Activated CD4-positive, alpha-beta memory T cell treated with anti-CD3 and anti-CD28 coated beads, Interleukin-2, amount 10 ng/mL, durations not matched to agents 7 days and 5 days (primary cell): ENCODE measurements around the gene UBE2J1. TPM values are rescaled to one million over a fixed set of nuclear protein-coding genes. Genes with fewer than 3 reads are reported as not detected.
"Not testable (repeated sequence)": the region's sequence is repeated elsewhere in the genome, so short reads cannot be mapped to it uniquely, and the experiment has no call there.

ENCODE experiments used
- CTCF ChIA-PET: fragments of 350-600 bp; sonication (Branson Sonifier 250); formaldehyde crosslinking; loops from one replicate; lab custom pipeline; 2021; ENCODE audit warnings: antibody characterized with exemption, inconsistent platforms; lab: Charles Lee
- POLR2A ChIA-PET: fragments of 350-600 bp; sonication (Branson Sonifier 250); formaldehyde crosslinking; loops from one replicate; lab custom pipeline; 2021; ENCODE audit warnings: antibody characterized with exemption; lab: Charles Lee
- DNase-seq: peaks from one replicate; pipeline ENCODE4 v3.0.0-alpha.2; 2020
- H3K27ac Mint-ChIP-seq: one replicate; pipeline ENCODE4 v1.8.0; 2021; ENCODE audit warnings: mild to moderate bottlenecking, mixed read lengths
- H3K27me3 Mint-ChIP-seq: one replicate; pipeline ENCODE4 v1.8.0; 2021; ENCODE audit warnings: mixed read lengths
- H3K36me3 Mint-ChIP-seq: one replicate; pipeline ENCODE4 v1.8.0; 2021; ENCODE audit warnings: low read depth, mixed read lengths
- H3K4me1 Mint-ChIP-seq: one replicate; pipeline ENCODE4 v1.8.0; 2021; ENCODE audit warnings: mixed read lengths
- H3K4me3 Mint-ChIP-seq: one replicate; pipeline ENCODE4 v1.8.0; 2021; ENCODE audit warnings: mild to moderate bottlenecking, mixed read lengths
- H3K9me3 Mint-ChIP-seq: one replicate; pipeline ENCODE4 v1.8.0; 2021; ENCODE audit warnings: mixed read lengths
- total RNA-seq, 2 experiments: library from RNA; stranded (reverse); gene quantifications; one replicate each; pipeline ENCODE4 v1.2.3, GENCODE V29; 2021

UBE2J1 gene
- total RNA-seq, 2 experiments from 2014 or later = 36.9 to 37.2 TPM

GRCh38 chr6:89314692-89315091 is 37.8 kb downstream of the UBE2J1 start:
- POLR2A ChIA-PET = no interaction called here
- CTCF ChIA-PET = interaction anchor here (1.5 kb wide), 1 partner anchor 58 kb away, joined by 7 read pairs; no protein-coding TSS in a partner anchor
- Mint-ChIP-seq H3K4me3 (no peak overlapping the region), H3K27ac (no peak overlapping the region), H3K9me3 (no peaks in the 10 kb centered on the region), H3K36me3 (peaks cover 11% of the 10 kb centered on the region), H3K4me1 (no peaks in the 10 kb centered on the region), H3K27me3 (peaks cover 4% of the 10 kb centered on the region)
- no peak for DNase-seq

- Mint-ChIP-seq H3K4me1 (no peaks in the 10 kb centered on the region), H3K4me3 (no peak overlapping the region), H3K36me3 (peaks cover 8% of the 10 kb centered on the region), H3K27me3 (peaks cover 4% of the 10 kb centered on the region), H3K27ac (no peak overlapping the region), H3K9me3 (no peaks in the 10 kb centered on the region)
- CTCF ChIA-PET = no interaction called here
- POLR2A ChIA-PET = no interaction called here
- DNase-seq = no peak
Observed at GRCh38 chr6:89313006-89313405, 39.5 kb downstream of the UBE2J1 start.

- no peaks in the 10 kb centered on the region for H3K9me3 Mint-ChIP-seq
- no peaks in the 10 kb centered on the region for H3K4me1 Mint-ChIP-seq
- H3K4me3 Mint-ChIP-seq = no peak overlapping the region
- no peak for DNase-seq
- peaks cover 4% of the 10 kb centered on the region for H3K27me3 Mint-ChIP-seq
- CTCF ChIA-PET = no interaction called here
- POLR2A ChIA-PET = no interaction called here
- no peaks in the 10 kb centered on the region for H3K36me3 Mint-ChIP-seq
- no peak overlapping the region for H3K27ac Mint-ChIP-seq
Observed at GRCh38 chr6:89311853-89312531, 40.5 kb downstream of the UBE2J1 start.

GRCh38 chr6:89311530-89311852 is 41.0 kb downstream of the UBE2J1 start:
- no peak overlapping the region for H3K4me3 Mint-ChIP-seq
- CTCF ChIA-PET = no interaction called here
- no peaks in the 10 kb centered on the region for H3K9me3 Mint-ChIP-seq
- H3K27me3 Mint-ChIP-seq = peaks cover 4% of the 10 kb centered on the region
- no peaks in the 10 kb centered on the region for H3K4me1 Mint-ChIP-seq
- no peaks in the 10 kb centered on the region for H3K36me3 Mint-ChIP-seq
- H3K27ac Mint-ChIP-seq = no peak overlapping the region
- POLR2A ChIA-PET = no interaction called here
- no peak for DNase-seq

- no peaks in the 10 kb centered on the region for H3K36me3 Mint-ChIP-seq
- H3K4me1 Mint-ChIP-seq = no peaks in the 10 kb centered on the region
- H3K27ac Mint-ChIP-seq = no peak overlapping the region
- peaks cover 4% of the 10 kb centered on the region for H3K27me3 Mint-ChIP-seq
- DNase-seq = no peak
- CTCF ChIA-PET = no interaction called here
- no peaks in the 10 kb centered on the region for H3K9me3 Mint-ChIP-seq
- no peak overlapping the region for H3K4me3 Mint-ChIP-seq
- POLR2A ChIA-PET = no interaction called here
Observed at GRCh38 chr6:89310929-89311328, 41.6 kb downstream of the UBE2J1 start.

- Mint-ChIP-seq H3K4me1 (no peaks in the 10 kb centered on the region), H3K9me3 (no peaks in the 10 kb centered on the region), H3K27me3 (peaks cover 7% of the 10 kb centered on the region), H3K27ac (no peak overlapping the region), H3K36me3 (no peaks in the 10 kb centered on the region), H3K4me3 (no peak overlapping the region)
- DNase-seq = no peak
- POLR2A ChIA-PET = no interaction called here
- CTCF ChIA-PET = interaction anchor here (0.9 to 1.1 kb wide), 2 partner anchors 42 to 60 kb away, joined by 3 to 6 read pairs; no protein-coding TSS in a partner anchor
Observed at GRCh38 chr6:89308525-89309395, 43.8 kb downstream of the UBE2J1 start.

- not testable (repeated sequence) for H3K4me3 Mint-ChIP-seq
Observed at GRCh38 chr6:89304517-89304916, 48.0 kb downstream of the UBE2J1 start.

GRCh38 chr6:89302936-89303335 is 49.6 kb downstream of the UBE2J1 start:
- DNase-seq = no peak
- no peak overlapping the region for H3K4me3 Mint-ChIP-seq
- peaks cover 21% of the 10 kb centered on the region for H3K4me1 Mint-ChIP-seq
- H3K27ac Mint-ChIP-seq = no peak overlapping the region
- H3K9me3 Mint-ChIP-seq = no peaks in the 10 kb centered on the region
- CTCF ChIA-PET = no interaction called here
- POLR2A ChIA-PET = no interaction called here
- peaks cover 4% of the 10 kb centered on the region for H3K27me3 Mint-ChIP-seq
- no peaks in the 10 kb centered on the region for H3K36me3 Mint-ChIP-seq

More at GRCh38 chr6:89304517-89304916, 48.0 kb downstream of the UBE2J1 start:
- H3K4me1 Mint-ChIP-seq, H3K27ac Mint-ChIP-seq, H3K27me3 Mint-ChIP-seq, POLR2A ChIA-PET, H3K9me3 Mint-ChIP-seq, DNase-seq, H3K36me3 Mint-ChIP-seq, CTCF ChIA-PET: not testable (repeated sequence)

GRCh38 chr6:89302195-89302770 is 50.2 kb downstream of the UBE2J1 start:
- H3K27ac Mint-ChIP-seq = no peak overlapping the region
- ChIA-PET POLR2A (no interaction called here), CTCF (no interaction called here)
- H3K4me3 Mint-ChIP-seq = no peak overlapping the region
- no peaks in the 10 kb centered on the region for H3K36me3 Mint-ChIP-seq
- H3K9me3 Mint-ChIP-seq = no peaks in the 10 kb centered on the region
- peaks cover 27% of the 10 kb centered on the region for H3K4me1 Mint-ChIP-seq
- H3K27me3 Mint-ChIP-seq = peaks cover 4% of the 10 kb centered on the region
- DNase-seq = no peak

- no peaks in the 10 kb centered on the region for H3K9me3 Mint-ChIP-seq
- POLR2A ChIA-PET = no interaction called here
- H3K4me3 Mint-ChIP-seq = no peak overlapping the region
- H3K27me3 Mint-ChIP-seq = peaks cover 4% of the 10 kb centered on the region
- H3K4me1 Mint-ChIP-seq = peaks cover 29% of the 10 kb centered on the region
- no peak for DNase-seq
- CTCF ChIA-PET = no interaction called here
- no peak overlapping the region for H3K27ac Mint-ChIP-seq
- H3K36me3 Mint-ChIP-seq = no peaks in the 10 kb centered on the region
Observed at GRCh38 chr6:89301586-89302194, 50.8 kb downstream of the UBE2J1 start.

- no peak for DNase-seq
- Mint-ChIP-seq H3K36me3 (peaks cover 3% of the 10 kb centered on the region), H3K9me3 (no peaks in the 10 kb centered on the region), H3K27ac (no peak overlapping the region), H3K4me3 (no peak overlapping the region), H3K4me1 (peaks cover 30% of the 10 kb centered on the region), H3K27me3 (no peaks in the 10 kb centered on the region)
- ChIA-PET POLR2A (interaction anchor here (0.9 to 3.5 kb wide), 5 partner anchors 11 to 219 kb away, joined by 3 to 64 read pairs (median 16); partner anchors contain the start of genes PM20D2, PNRC1 and UBE2J1), CTCF (interaction anchor here (0.6 to 2.8 kb wide), 3 partner anchors 18 to 219 kb away, joined by 3 to 12 read pairs (median 8); no protein-coding TSS in a partner anchor)
Observed at GRCh38 chr6:89299466-89299850, 53.1 kb downstream of the UBE2J1 start.

GRCh38 chr6:89298680-89299465 is 53.6 kb downstream of the UBE2J1 start:
- peaks cover 30% of the 10 kb centered on the region for H3K4me1 Mint-ChIP-seq
- POLR2A ChIA-PET = interaction anchor here (0.9 to 3.5 kb wide), 11 partner anchors 8 to 530 kb away, joined by 3 to 64 read pairs (median 9); partner anchors contain the start of genes CASP8AP2, LYRM2, PM20D2 and PNRC1
- CTCF ChIA-PET = interaction anchor here (0.6 to 2.8 kb wide), 9 partner anchors 17 to 220 kb away, joined by 3 to 17 read pairs (median 5); partner anchors contain the start of gene UBE2J1
- no peak overlapping the region for H3K4me3 Mint-ChIP-seq
- peak; percentile 70 for DNase-seq
- peak overlapping the region; percentile 87 for H3K27ac Mint-ChIP-seq
- peaks cover 3% of the 10 kb centered on the region for H3K36me3 Mint-ChIP-seq
- H3K27me3 Mint-ChIP-seq = no peaks in the 10 kb centered on the region
- H3K9me3 Mint-ChIP-seq = no peaks in the 10 kb centered on the region
